HCT116 (cell line): ENCODE results near the gene IGF2BP1. TPM values are rescaled to one million over a fixed set of nuclear protein-coding genes. Genes with fewer than 3 reads are reported as not detected.

Experiments
- ATAC-seq: fragments of 200-7000 bp; cut with Tn5 transposase; 2 replicates; pipeline ENCODE4 v1.9.1; 2020; ENCODE audit warnings: mild to moderate bottlenecking, moderate library complexity
- BruUV-seq: library from RNA; stranded (reverse); fragments of 400-500 nt; replicated peaks from 2 replicates; lab custom pipeline; 2021; lab: Mats Ljungman, UMichigan
- CTCF ChIA-PET: fragments of 300-600 bp; sonication (Branson Sonifier 250); formaldehyde crosslinking; loops from one replicate; lab custom pipeline; 2021; ENCODE audit warnings: antibody characterized with exemption; lab: Charles Lee
- POLR2A ChIA-PET: fragments of 300-600, 350-600 bp; sonication (Branson Sonifier 250); formaldehyde crosslinking; loops from one replicate; lab custom pipeline; 2021; ENCODE audit warnings: antibody characterized with exemption; lab: Charles Lee
- RAD21 ChIA-PET, 2 experiments: fragments of 300-600 bp; sonication (Branson Sonifier 250); formaldehyde crosslinking; loops; one replicate each; lab custom pipeline; 2023; ENCODE audit warnings: low total read pairs in 2 of 2; ENCODE audit not compliant: uncharacterized antibody in 2 of 2, unreplicated experiment in 2 of 2, low non-redundant PET in 1 of 2; lab: Charles Lee
- DNase-seq: peaks from one replicate; pipeline ENCODE4 v3.0.0-alpha.2; 2010; ENCODE audit warnings: low read depth, low spot score
- H2AFZ ChIP-seq: fragments of 200-600 bp; shearing (Covaris generic), sonication (generic); 2 replicates; pipeline ENCODE4 v1.6.1; 2017; ENCODE audit warnings: low read depth, mixed run types, mixed read lengths, antibody characterized with exemption, low read length; ENCODE audit not compliant: poor library complexity, severe bottlenecking
- H3K27ac ChIP-seq: 2 replicates; pipeline ENCODE4 v1.5.1; 2012; ENCODE audit warnings: low read depth, low read length
- H3K27me3 ChIP-seq: fragments of 200-600 bp; sonication (generic); 2 replicates; pipeline ENCODE4 v1.6.1; 2016; ENCODE audit warnings: mixed run types, low read length, mixed read lengths; ENCODE audit not compliant: insufficient read depth
- H3K36me3 ChIP-seq, 2 experiments: fragments of 200-500 bp in 1 of 2; fragments of 200-600 bp in 1 of 2; sonication (Bioruptor generic) in 1 of 2; sonication (generic) in 1 of 2; 2 replicates each; pipeline versions ENCODE4 v1.5.1 to v1.6.1; 2014 to 2016; ENCODE audit warnings: low read length in 2 of 2, inconsistent platforms in 1 of 2, mixed read lengths in 1 of 2, mixed run types in 1 of 2; ENCODE audit not compliant: insufficient read depth in 2 of 2, control insufficient read depth in 1 of 2
- H3K4me1 ChIP-seq, 2 experiments: fragments of 200-600 bp in 1 of 2; sonication (generic) in 1 of 2; 2 replicates each; pipeline versions ENCODE4 v1.5.1 to v1.6.1; 2012 to 2017; ENCODE audit warnings: low read length in 2 of 2, inconsistent platforms in 1 of 2, mild to moderate bottlenecking in 1 of 2, mixed read lengths in 1 of 2, mixed run types in 1 of 2, moderate library complexity in 1 of 2; ENCODE audit not compliant: insufficient read depth in 2 of 2, control insufficient read depth in 1 of 2
- H3K4me2 ChIP-seq: fragments of 200-600 bp; sonication (generic); 2 replicates; pipeline ENCODE4 v1.6.1; 2017; ENCODE audit warnings: mixed run types, low read length, mixed read lengths
- H3K4me3 ChIP-seq, 2 experiments: fragments of 200-600 bp in 1 of 2; sonication (generic) in 1 of 2; replicated peaks in 1 of 2; 2 replicates each; pipeline ENCODE4 v1.5.1; 2011 to 2016; ENCODE audit warnings: low read length in 2 of 2, control low read depth in 1 of 2, low read depth in 1 of 2, mild to moderate bottlenecking in 1 of 2, mixed read lengths in 1 of 2, mixed run types in 1 of 2
- H3K79me2 ChIP-seq: fragments of 200-600 bp; sonication (generic); 2 replicates; pipeline ENCODE4 v1.6.1; 2017; ENCODE audit warnings: mild to moderate bottlenecking, mixed run types, low read length, moderate library complexity, mixed read lengths; ENCODE audit not compliant: insufficient read depth
- H3K9ac ChIP-seq: fragments of 200-600 bp; sonication (generic); 2 replicates; pipeline ENCODE4 v1.6.1; 2016; ENCODE audit warnings: low read length, mixed read lengths
- H3K9me2 ChIP-seq: fragments of 200-600 bp; sonication (generic), shearing (Covaris generic); 2 replicates; pipeline ENCODE4 v1.6.1; 2017; ENCODE audit warnings: mixed run types, mild to moderate bottlenecking, moderate library complexity; ENCODE audit not compliant: insufficient read depth
- H3K9me3 ChIP-seq, 2 experiments: fragments of 200-500 bp in 1 of 2; fragments of 200-600 bp in 1 of 2; sonication (Bioruptor generic) in 1 of 2; sonication (generic) in 1 of 2; 2 replicates each; pipeline ENCODE4 v1.6.1; 2014 to 2017; ENCODE audit warnings: low read length in 2 of 2, mixed read lengths in 2 of 2, inconsistent platforms in 1 of 2, low read depth in 1 of 2, mild to moderate bottlenecking in 1 of 2, mixed run types in 1 of 2, moderate library complexity in 1 of 2; ENCODE audit not compliant: control insufficient read depth in 1 of 2, insufficient read depth in 1 of 2
- H4K20me1 ChIP-seq: fragments of 200-600 bp; sonication (generic), shearing (Covaris generic); 2 replicates; pipeline ENCODE4 v1.6.1; 2017; ENCODE audit warnings: mixed run types, mild to moderate bottlenecking, moderate library complexity; ENCODE audit not compliant: insufficient read depth
- ATF3 ChIP-seq: IDR thresholded peaks from 2 replicates; pipeline ENCODE4 v1.6.1; 2012
- CBX3 ChIP-seq: IDR thresholded peaks from 2 replicates; pipeline ENCODE4 v1.6.1; 2012; ENCODE audit warnings: low read depth
- CEBPB ChIP-seq: IDR thresholded peaks from 2 replicates; pipeline ENCODE4 v1.6.1; 2012; ENCODE audit warnings: low read depth
- CTCF ChIP-seq, 3 experiments: fragments of 200-600 bp in 1 of 3; sonication (generic) in 1 of 3; IDR thresholded peaks in 2 of 3; conservative IDR thresholded peaks in 1 of 3; 2 replicates each; pipeline ENCODE4 v1.5.1; 2012 to 2017; ENCODE audit warnings: low read depth in 2 of 3, low read length in 2 of 3, antibody characterized with exemption in 1 of 3, borderline replicate concordance in 1 of 3, control low read depth in 1 of 3, mild to moderate bottlenecking in 1 of 3, mixed read lengths in 1 of 3, mixed run types in 1 of 3, moderate library complexity in 1 of 3; ENCODE audit not compliant: insufficient read depth in 1 of 3
- EGR1 ChIP-seq: IDR thresholded peaks from 2 replicates; pipeline ENCODE4 v1.6.1; 2012; ENCODE audit warnings: low read depth
- ELF1 ChIP-seq: IDR thresholded peaks from 2 replicates; pipeline ENCODE4 v1.6.1; 2012; ENCODE audit warnings: low read depth, borderline replicate concordance
- EZH2 ChIP-seq: fragments of 200-600 bp; sonication (generic); IDR thresholded peaks from 2 replicates; pipeline ENCODE4 v1.6.1; 2017; ENCODE audit warnings: antibody characterized with exemption, mixed run types
- EZH2phosphoT487 ChIP-seq: fragments of 200-600 bp; IDR thresholded peaks from 2 replicates; pipeline ENCODE4 v1.6.1; 2018; ENCODE audit warnings: antibody characterized with exemption, borderline replicate concordance
- JUND ChIP-seq: IDR thresholded peaks from 2 replicates; pipeline ENCODE4 v1.6.1; 2012
- POLR2A ChIP-seq: IDR thresholded peaks from 2 replicates; pipeline ENCODE4 v1.7.0; 2011; ENCODE audit warnings: borderline replicate concordance; ENCODE audit not compliant: insufficient read depth, insufficient read length; ENCODE audit errors: extremely low read depth
- RAD21 ChIP-seq: IDR thresholded peaks from 2 replicates; pipeline ENCODE4 v1.6.1; 2012; ENCODE audit warnings: low read depth, mild to moderate bottlenecking
- SP1 ChIP-seq: IDR thresholded peaks from 2 replicates; pipeline ENCODE4 v1.6.1; 2012; ENCODE audit warnings: low read depth
- TCF7L2 ChIP-seq: IDR thresholded peaks from 2 replicates; pipeline ENCODE4 v1.7.0; 2011; ENCODE audit warnings: borderline replicate concordance, inconsistent platforms; ENCODE audit not compliant: insufficient read depth, insufficient read length; ENCODE audit errors: extremely low read depth
- ZBTB33 ChIP-seq: IDR thresholded peaks from 2 replicates; pipeline ENCODE4 v1.6.1; 2011; ENCODE audit warnings: mild to moderate bottlenecking, low read length, moderate library complexity; ENCODE audit not compliant: insufficient replicate concordance; ENCODE audit errors: extremely low read depth
- intact Hi-C: fragments of 100-400 bp; cut with micrococcal nuclease; formaldehyde crosslinking; loops from 2 replicates; pipeline ENCODE4 v1.10.0; 2022
- total RNA-seq: library from RNA; stranded (reverse); gene quantifications from one replicate; pipeline ENCODE4 v1.2.1, GENCODE V29; 2021; ENCODE audit not compliant: unreplicated experiment

IGF2BP1 gene
- total RNA-seq, 1 experiment from 2014 or later, result 0.91 TPM

GRCh38 chr17:49090878-49091594 lies 93.9 kb downstream of the IGF2BP1 start:
- no peak overlapping the region for H3K9ac ChIP-seq
- ATAC-seq (no peak), DNase-seq (no peak)
- H3K4me2 ChIP-seq, result no peak overlapping the region
- POLR2A ChIA-PET, result no interaction called here
- H3K79me2 ChIP-seq, result no peaks in the 10 kb centered on the region
- H3K4me1 ChIP-seq, result no peaks in the 10 kb centered on the region
- H3K9me2 ChIP-seq, result no peaks in the 10 kb centered on the region
- H3K27ac ChIP-seq, result no peak overlapping the region
- CTCF ChIA-PET, result no interaction called here
- RAD21 ChIA-PET, result no interaction called here
- TF ChIP-seq EGR1, result no peak
- TF ChIP-seq CBX3, result no peak
- no peak for TF ChIP-seq EZH2
- TF ChIP-seq CTCF (IDR thresholded peaks at IDR 0.05 in 2 of 3, conservative IDR thresholded peaks at IDR 0.05 in 1 of 3; ENCODE audit: borderline replicate concordance in 1 of 3, insufficient read depth in 1 of 3, low read depth in 2 of 3, low read length in 2 of 3), result no peak
- TF ChIP-seq ZBTB33, result no peak
- no peak for TF ChIP-seq ATF3
- no peak for TF ChIP-seq JUND
- TF ChIP-seq RAD21, result no peak
- TF ChIP-seq TCF7L2, result no peak
- no peak for TF ChIP-seq SP1
- TF ChIP-seq CEBPB, result no peak
- TF ChIP-seq EZH2phosphoT487, result no peak
- no peak for TF ChIP-seq POLR2A
- TF ChIP-seq ELF1, result no peak
- intact Hi-C loops, result no loop called here
- H2AFZ ChIP-seq, result no peak overlapping the region
- no peaks in the 10 kb centered on the region for H4K20me1 ChIP-seq
- no TSS peak for BruUV-seq
- no peaks in the 10 kb centered on the region for H3K36me3 ChIP-seq
- H3K9me3 ChIP-seq, result no peaks in the 10 kb centered on the region
- H3K4me3 ChIP-seq, result no peak overlapping the region
- no peaks in the 10 kb centered on the region for H3K27me3 ChIP-seq
